Endothelial cell of umbilical vein (primary cell): Measurements from ENCODE around the gene UBL3. TPM values are rescaled to one million over a fixed set of nuclear protein-coding genes. Genes with fewer than 3 reads are reported as not detected.

Experiments used
- BruUV-seq: library from RNA; stranded (reverse); fragments of 400-500 nt; replicated peaks from 2 replicates; lab custom pipeline; 2021; lab: Mats Ljungman, UMichigan
- CTCF ChIA-PET: fragments of 300-600, 350-600 bp; sonication (Branson Sonifier 250); formaldehyde crosslinking; loops from one replicate; lab custom pipeline; 2021; ENCODE audit warnings: antibody characterized with exemption, inconsistent platforms; lab: Charles Lee
- POLR2A ChIA-PET: fragments of 300-600, 350-600 bp; sonication (Branson Sonifier 250); formaldehyde crosslinking; loops from one replicate; lab custom pipeline; 2021; ENCODE audit warnings: antibody characterized with exemption, inconsistent platforms; lab: Charles Lee
- DNase-seq: peaks from one replicate; pipeline ENCODE4 v3.0.0-alpha.2; 2011; ENCODE audit warnings: low read depth, low spot score
- FAIRE-seq: peaks from 2 replicates; lab custom pipeline; 2011; peaks lifted over from hg19 to GRCh38; lab: Jason Lieb, UNC
- H2AFZ ChIP-seq: 2 replicates; pipeline ENCODE4 v1.6.0; 2012; ENCODE audit warnings: low read depth, low read length, control low read depth, inconsistent platforms
- H3K27ac ChIP-seq: 2 replicates; pipeline ENCODE4 v1.5.1; 2011; ENCODE audit warnings: low read depth, mild to moderate bottlenecking, control low read depth, low read length, moderate library complexity; ENCODE audit not compliant: insufficient read depth
- H3K27me3 ChIP-seq, 2 experiments: 2 replicates each; pipeline versions ENCODE4 v1.6.0 to v1.6.1; 2011; ENCODE audit warnings: low read length in 2 of 2, mixed read lengths in 1 of 2; ENCODE audit not compliant: control insufficient read depth in 2 of 2, insufficient read depth in 2 of 2
- H3K36me3 ChIP-seq, 2 experiments: 2 replicates in 1 of 2; 3 replicates in 1 of 2; pipeline ENCODE4 v1.5.1; 2011; ENCODE audit warnings: low read length in 2 of 2, mild to moderate bottlenecking in 1 of 2, moderate library complexity in 1 of 2; ENCODE audit not compliant: control insufficient read depth in 2 of 2, insufficient read depth in 2 of 2; ENCODE audit errors: extremely low read depth in 1 of 2
- H3K4me1 ChIP-seq: 3 replicates; pipeline ENCODE4 v1.5.1; 2011; ENCODE audit warnings: mild to moderate bottlenecking, low read length; ENCODE audit not compliant: control insufficient read depth, insufficient read depth; ENCODE audit errors: extremely low read depth
- H3K4me2 ChIP-seq: 2 replicates; pipeline ENCODE4 v1.6.1; 2011; ENCODE audit warnings: low read length, control low read depth, mixed read lengths; ENCODE audit not compliant: insufficient read depth
- H3K4me3 ChIP-seq, 3 experiments: fragments of 200-600 bp in 1 of 3; sonication (generic), shearing (Covaris generic) in 1 of 3; replicated peaks in 1 of 3; 2 replicates each; pipeline ENCODE4 v1.5.1; 2011 to 2016; ENCODE audit warnings: control low read depth in 3 of 3, low read length in 3 of 3, mild to moderate bottlenecking in 2 of 3, inconsistent platforms in 1 of 3, low read depth in 1 of 3, moderate library complexity in 1 of 3; ENCODE audit not compliant: insufficient read depth in 1 of 3
- H3K79me2 ChIP-seq: 2 replicates; pipeline ENCODE4 v1.6.0; 2012; ENCODE audit warnings: low read length, inconsistent platforms; ENCODE audit not compliant: control insufficient read depth, insufficient read depth
- H3K9ac ChIP-seq: replicated peaks from 2 replicates; pipeline ENCODE3; 2011; ENCODE audit warnings: low read length, control low read depth; ENCODE audit not compliant: insufficient read depth; ENCODE audit errors: extremely low read depth
- H3K9me1 ChIP-seq: replicated peaks from 3 replicates; pipeline ENCODE4 v1.6.0; 2011; ENCODE audit warnings: mild to moderate bottlenecking, low read length; ENCODE audit not compliant: control insufficient read depth, insufficient read depth; ENCODE audit errors: extremely low read depth
- H3K9me3 ChIP-seq: replicated peaks from 2 replicates; pipeline ENCODE4 v1.5.1; 2012; ENCODE audit warnings: low read length, inconsistent platforms; ENCODE audit not compliant: control insufficient read depth, insufficient read depth
- H4K20me1 ChIP-seq: replicated peaks from 2 replicates; pipeline ENCODE3; 2011; ENCODE audit warnings: mild to moderate bottlenecking, low read length; ENCODE audit not compliant: control insufficient read depth, insufficient read depth; ENCODE audit errors: extremely low read depth
- EZH2 ChIP-seq: IDR thresholded peaks from 2 replicates; pipeline ENCODE4 v1.6.1; 2012; ENCODE audit warnings: borderline replicate concordance, low read depth, mild to moderate bottlenecking, moderate library complexity, low read length, inconsistent platforms; ENCODE audit not compliant: severe bottlenecking
- FOS ChIP-seq: IDR thresholded peaks from 2 replicates; pipeline ENCODE4 v1.6.1; 2011; ENCODE audit warnings: mild to moderate bottlenecking, low read length, moderate library complexity, borderline replicate concordance; ENCODE audit not compliant: insufficient read depth
- GATA2 ChIP-seq: IDR thresholded peaks from 2 replicates; pipeline ENCODE4 v1.7.0; 2011; ENCODE audit warnings: low read depth, mild to moderate bottlenecking, moderate library complexity, mixed read lengths, low read length; ENCODE audit not compliant: insufficient read length, insufficient read depth
- JUN ChIP-seq: IDR thresholded peaks from 2 replicates; pipeline ENCODE4 v1.6.1; 2011; ENCODE audit warnings: borderline replicate concordance, low read depth; ENCODE audit not compliant: insufficient read length, insufficient read depth
- MAX ChIP-seq: IDR thresholded peaks from 2 replicates; pipeline ENCODE4 v1.6.1; 2011; ENCODE audit not compliant: insufficient read depth, insufficient read length
- MYC ChIP-seq: IDR thresholded peaks from one replicate; pipeline ENCODE4 v1.6.1; 2011; ENCODE audit warnings: mild to moderate bottlenecking, low read depth, low read length
- POLR2A ChIP-seq: IDR thresholded peaks from 2 replicates; pipeline ENCODE4 v1.6.1; 2012; ENCODE audit warnings: low read depth, mild to moderate bottlenecking, control low read depth, low read length
- POLR2AphosphoS5 ChIP-seq: IDR thresholded peaks from 2 replicates; pipeline ENCODE4 v1.6.1; 2012; ENCODE audit warnings: low read depth, mild to moderate bottlenecking, control low read depth, low read length, moderate library complexity; ENCODE audit not compliant: insufficient read depth
- dilution Hi-C: fragments of 300-500 bp; cut with MboI; formaldehyde crosslinking; loops from one replicate; pipeline ENCODE4 v1.15.0; 2019; ENCODE audit warnings: low sequenced_read_pairs; ENCODE audit not compliant: extremely low pct_ligation_motif_present
- intact Hi-C: fragments of 100-400 bp; cut with micrococcal nuclease; formaldehyde crosslinking; loops from one replicate; pipeline ENCODE4 v1.10.0; 2022
- polyA plus RNA-seq, 4 experiments: library from polyadenylated mRNA; depleted of rRNA in 3 of 4; stranded (reverse) in 3 of 4; unstranded in 1 of 4; fragments of >200 nt; gene quantifications; 2 replicates each; pipeline versions ENCODE4 v1.2.1 to v1.2.3, GENCODE V29; 2011 to 2012; ENCODE audit warnings: missing spikeins in 1 of 4
- total RNA-seq: library from RNA; stranded (reverse); gene quantifications from 2 replicates; pipeline ENCODE4 v1.2.3, GENCODE V29; 2021
- TF ChIP-seq, protein P1 (sequence below), 2 donors: IDR thresholded peaks; 1 replicate in 1 of 2; 2 replicates in 1 of 2; pipeline ENCODE4 v1.5.1; 2011; ENCODE audit warnings: low read length in 2 of 2, mild to moderate bottlenecking in 2 of 2, moderate library complexity in 2 of 2, control low read depth in 1 of 2, inconsistent platforms in 1 of 2, low read depth in 1 of 2; ENCODE audit not compliant: insufficient read depth in 1 of 2; ENCODE audit errors: extremely low read depth in 1 of 2

UBL3 gene
- total and polyA plus RNA-seq, 2 donors (not counting 3 experiments of a cell fraction or from before 2014, with no cell fraction given): 4.8 to 11.8 TPM

- CTCF ChIA-PET: interaction anchor here (1.4 to 1.5 kb wide), 2 partner anchors 12 to 48 kb away, joined by 4 read pairs; no protein-coding TSS in a partner anchor
- H3K9me1 ChIP-seq: no peaks in the 10 kb centered on the region
- no peak overlapping the region for H3K4me2 ChIP-seq
- no peak overlapping the region for H3K9ac ChIP-seq
- H3K27ac ChIP-seq: no peak overlapping the region
- POLR2A ChIA-PET: no interaction called here
- no peak for DNase-seq
- dilution Hi-C loops: no loop called here
- intact Hi-C loops: no loop called here
- TF ChIP-seq, protein P1, sequence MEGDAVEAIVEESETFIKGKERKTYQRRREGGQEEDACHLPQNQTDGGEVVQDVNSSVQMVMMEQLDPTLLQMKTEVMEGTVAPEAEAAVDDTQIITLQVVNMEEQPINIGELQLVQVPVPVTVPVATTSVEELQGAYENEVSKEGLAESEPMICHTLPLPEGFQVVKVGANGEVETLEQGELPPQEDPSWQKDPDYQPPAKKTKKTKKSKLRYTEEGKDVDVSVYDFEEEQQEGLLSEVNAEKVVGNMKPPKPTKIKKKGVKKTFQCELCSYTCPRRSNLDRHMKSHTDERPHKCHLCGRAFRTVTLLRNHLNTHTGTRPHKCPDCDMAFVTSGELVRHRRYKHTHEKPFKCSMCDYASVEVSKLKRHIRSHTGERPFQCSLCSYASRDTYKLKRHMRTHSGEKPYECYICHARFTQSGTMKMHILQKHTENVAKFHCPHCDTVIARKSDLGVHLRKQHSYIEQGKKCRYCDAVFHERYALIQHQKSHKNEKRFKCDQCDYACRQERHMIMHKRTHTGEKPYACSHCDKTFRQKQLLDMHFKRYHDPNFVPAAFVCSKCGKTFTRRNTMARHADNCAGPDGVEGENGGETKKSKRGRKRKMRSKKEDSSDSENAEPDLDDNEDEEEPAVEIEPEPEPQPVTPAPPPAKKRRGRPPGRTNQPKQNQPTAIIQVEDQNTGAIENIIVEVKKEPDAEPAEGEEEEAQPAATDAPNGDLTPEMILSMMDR (IDR thresholded peaks at IDR 0.05; ENCODE audit: extremely low read depth in 1 of 2, insufficient read depth in 1 of 2, low read depth in 1 of 2, low read length in 2 of 2): no peak
- no peak for TF ChIP-seq FOS
- no TSS peak for BruUV-seq
- H3K36me3 ChIP-seq: no peaks in the 10 kb centered on the region
- H2AFZ ChIP-seq: no peak overlapping the region
- no peaks in the 10 kb centered on the region for H3K4me1 ChIP-seq
- no peaks in the 10 kb centered on the region for H3K27me3 ChIP-seq
- peaks cover 4% of the 10 kb centered on the region for H3K79me2 ChIP-seq
- H4K20me1 ChIP-seq: no peaks in the 10 kb centered on the region
- no peaks in the 10 kb centered on the region for H3K9me3 ChIP-seq
- no peak overlapping the region for H3K4me3 ChIP-seq
- no peak for FAIRE-seq
Observed at GRCh38 chr13:29819143-29819542, 31.3 kb downstream of the UBL3 start.

DNA sequence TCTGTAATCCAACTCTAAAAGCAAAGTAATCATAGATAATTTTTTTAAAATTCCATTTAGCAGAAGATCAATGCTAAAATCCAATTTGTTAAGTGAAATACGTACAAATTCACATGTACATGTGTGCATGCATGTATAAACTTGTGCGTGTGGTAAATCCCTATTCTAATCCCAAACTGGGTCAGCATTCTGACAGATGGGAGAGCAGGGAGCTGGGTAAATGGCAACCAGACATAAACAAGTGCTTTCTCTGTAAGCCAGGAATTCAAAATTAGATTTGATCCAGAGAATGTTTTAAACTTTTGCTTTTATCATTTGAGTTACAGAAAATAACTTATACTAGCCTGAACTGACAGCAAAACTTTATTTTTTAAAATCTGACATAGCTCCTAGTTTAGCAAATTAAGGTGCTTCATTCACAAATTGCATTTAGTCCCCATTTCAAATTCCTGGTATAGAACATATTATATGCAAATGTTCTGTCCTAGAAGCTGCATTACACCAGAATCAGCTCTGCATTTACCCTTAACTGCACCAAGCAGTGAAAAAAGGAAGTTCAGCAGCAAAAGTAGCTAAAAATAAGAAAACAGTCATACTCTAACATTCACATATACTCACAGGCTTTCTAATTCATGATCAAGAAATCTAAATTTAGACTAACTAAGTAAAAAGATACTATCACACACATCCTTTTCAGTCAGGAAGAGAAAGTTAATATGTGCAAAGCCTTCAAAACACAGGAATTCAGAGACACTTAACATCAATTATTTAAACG is 32.6 kb downstream of the UBL3 start:
- no TSS peak for BruUV-seq
- TF ChIP-seq, protein P1 (IDR thresholded peaks at IDR 0.05; ENCODE audit: extremely low read depth in 1 of 2, insufficient read depth in 1 of 2, low read depth in 1 of 2, low read length in 2 of 2): no peak
- TF ChIP-seq FOS: no peak
- no peak for TF ChIP-seq MAX
- TF ChIP-seq POLR2A: no peak
- TF ChIP-seq MYC: no peak
- no peak for TF ChIP-seq GATA2
- no peak for TF ChIP-seq EZH2
- no peak for TF ChIP-seq JUN
- TF ChIP-seq POLR2AphosphoS5: no peak

More for the DNA sequence above, 32.6 kb downstream of the UBL3 start:
- FAIRE-seq (no peak), DNase-seq (peak; percentile 24)
- H3K9ac ChIP-seq: no peak overlapping the region
- H3K27me3 ChIP-seq: no peaks in the 10 kb centered on the region
- POLR2A ChIA-PET: no interaction called here
- H3K27ac ChIP-seq: no peak overlapping the region
- no peaks in the 10 kb centered on the region for H3K36me3 ChIP-seq
- dilution Hi-C loops (no loop called here), intact Hi-C loops (no loop called here)
- no peaks in the 10 kb centered on the region for H3K9me1 ChIP-seq
- no peak overlapping the region for H3K4me2 ChIP-seq
- H3K4me3 ChIP-seq: no peak overlapping the region
- CTCF ChIA-PET: interaction anchor here (0.7 to 1.6 kb wide), 6 partner anchors 9 to 315 kb away, joined by 3 to 4 read pairs (median 4); no protein-coding TSS in a partner anchor
- no peaks in the 10 kb centered on the region for H3K9me3 ChIP-seq
- peaks cover 4% of the 10 kb centered on the region for H3K79me2 ChIP-seq
- no peak overlapping the region for H2AFZ ChIP-seq
- no peaks in the 10 kb centered on the region for H4K20me1 ChIP-seq
- H3K4me1 ChIP-seq: no peaks in the 10 kb centered on the region
